CD4-positive, CD25-positive, alpha-beta regulatory T cell (primary cell): Measurements from ENCODE around the gene AP3S2. TPM values are rescaled to one million over a fixed set of nuclear protein-coding genes. Genes with fewer than 3 reads are reported as not detected.
A peak's percentile ranks its signal among the peaks of the same experiment; 100 is the strongest.
"Not testable (repeated sequence)": the region's sequence is repeated elsewhere in the genome, so short reads cannot be mapped to it uniquely, and the experiment has no call there.

Experiments
- ATAC-seq, 2 donors: fragments of 150-1000 bp; cut with Tn5 transposase; one replicate each; pipeline ENCODE4 v1.10.0; 2021; ENCODE audit warnings: low read depth in 2 of 2, moderate number of reproducible peaks in 2 of 2, moderate library complexity in 1 of 2
- DNase-seq, 3 donors: peaks; one replicate each; pipeline versions ENCODE4 v3.0.0 to v3.0.0-alpha.2; 2012 to 2022; ENCODE audit warnings: mixed read lengths in 1 of 3
- H3K27ac ChIP-seq: one replicate; pipeline ENCODE4 v1.7.0; 2013; ENCODE audit warnings: mild to moderate bottlenecking, low read length; ENCODE audit not compliant: insufficient read depth, poor library complexity, severe bottlenecking
- H3K27me3 ChIP-seq: one replicate; pipeline ENCODE4 v1.7.0; 2013; ENCODE audit warnings: low read length; ENCODE audit not compliant: control insufficient read depth, insufficient read depth
- H3K36me3 ChIP-seq: one replicate; pipeline ENCODE4 v1.7.0; 2013; ENCODE audit warnings: mild to moderate bottlenecking, low read length, moderate library complexity; ENCODE audit not compliant: control insufficient read depth, insufficient read depth
- H3K4me1 ChIP-seq: 2 replicates; pipeline ENCODE4 v1.7.0; 2013; ENCODE audit warnings: mild to moderate bottlenecking, low read length; ENCODE audit not compliant: insufficient read depth, control insufficient read depth, poor library complexity, severe bottlenecking
- H3K4me3 ChIP-seq: one replicate; pipeline ENCODE4 v1.7.0; 2013; ENCODE audit warnings: low read depth, mild to moderate bottlenecking, low read length, moderate library complexity
- H3K9me3 ChIP-seq, 2 experiments: 1 replicate in 1 of 2; 2 replicates in 1 of 2; pipeline ENCODE4 v1.7.0; 2013; ENCODE audit warnings: low read length in 2 of 2, mild to moderate bottlenecking in 1 of 2, moderate library complexity in 1 of 2; ENCODE audit not compliant: control insufficient read depth in 2 of 2
- H3K27ac Mint-ChIP-seq, 3 donors: one replicate each; pipeline ENCODE4 v1.8.0; 2020 to 2022; ENCODE audit warnings: mild to moderate bottlenecking in 3 of 3, mixed read lengths in 3 of 3, moderate library complexity in 2 of 3
- H3K27me3 Mint-ChIP-seq: one replicate; pipeline ENCODE4 v1.8.0; 2022; ENCODE audit warnings: mild to moderate bottlenecking, mixed read lengths
- H3K36me3 Mint-ChIP-seq: one replicate; pipeline ENCODE4 v1.8.0; 2020; ENCODE audit warnings: mixed read lengths
- H3K4me1 Mint-ChIP-seq, 4 donors: one replicate each; pipeline ENCODE4 v1.8.0; 2020 to 2022; ENCODE audit warnings: mixed read lengths in 4 of 4, mild to moderate bottlenecking in 1 of 4
- H3K4me3 Mint-ChIP-seq, 4 donors: one replicate each; pipeline ENCODE4 v1.8.0; 2020 to 2022; ENCODE audit warnings: mild to moderate bottlenecking in 4 of 4, mixed read lengths in 4 of 4, moderate library complexity in 3 of 4
- H3K9me3 Mint-ChIP-seq, 7 donors: one replicate each; pipeline ENCODE4 v1.8.0; 2020 to 2022; ENCODE audit warnings: mixed read lengths in 7 of 7, mild to moderate bottlenecking in 3 of 7, moderate library complexity in 2 of 7
- polyA plus RNA-seq, 4 donors: library from polyadenylated mRNA; unstranded; fragments of 300-500 nt; fragmentation: Illumina TruSeq; gene quantifications; one replicate each; pipeline ENCODE4 v1.2.3, GENCODE V29; 2021
- total RNA-seq: library from RNA; stranded (reverse); gene quantifications from one replicate; pipeline ENCODE4 v1.2.3, GENCODE V29; 2022

The AP3S2 gene
- total and polyA plus RNA-seq, 5 donors from 2014 or later = 25.4 to 48.5 (median 30.3) TPM

- DNase-seq (no peak), ATAC-seq (no peak)
- Mint-ChIP-seq H3K27ac (no peak overlapping the region), H3K9me3 (no peaks in the 10 kb centered on the region), H3K36me3 (peaks cover 21% of the 10 kb centered on the region), H3K4me3 (no peak overlapping the region), H3K27me3 (no peaks in the 10 kb centered on the region), H3K4me1 (peaks cover 4 to 7% (median 6%) of the 10 kb centered on the region in 4 donors)
- peaks cover 4% of the 10 kb centered on the region for H3K4me1 ChIP-seq
- H3K9me3 ChIP-seq = no peaks in the 10 kb centered on the region
- no peak overlapping the region for H3K27ac ChIP-seq
- H3K27me3 ChIP-seq = no peaks in the 10 kb centered on the region
- peaks cover 23% of the 10 kb centered on the region for H3K36me3 ChIP-seq
- no peak overlapping the region for H3K4me3 ChIP-seq
These were observed 23.0 kb downstream of the AP3S2 start for GRCh38 chr15:89870688-89871288.

DNA sequence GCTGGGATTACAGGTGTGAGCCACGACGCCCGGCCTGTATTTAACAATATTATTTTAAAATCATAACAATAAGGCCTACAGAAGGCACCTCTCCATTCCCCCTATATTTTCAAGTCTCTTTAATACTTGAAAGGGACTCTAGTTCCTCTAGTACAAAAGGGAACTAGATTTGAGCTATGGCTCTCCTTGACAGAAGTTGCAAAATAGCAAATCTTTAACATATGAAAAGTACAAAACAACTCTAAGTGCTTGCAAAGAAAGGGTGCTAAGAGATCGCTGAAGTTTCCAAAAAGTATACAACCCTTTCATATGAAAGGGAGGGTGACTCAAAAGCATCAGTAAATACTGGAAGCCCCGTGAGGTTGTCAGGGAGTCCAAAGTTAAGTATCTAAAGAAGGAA is 23.8 kb downstream of the AP3S2 start:
- Histone ChIP-seq H3K4me1 (peaks cover 2% of the 10 kb centered on the region), H3K9me3 (no peaks in the 10 kb centered on the region), H3K27me3 (no peaks in the 10 kb centered on the region), H3K27ac (no peak overlapping the region), H3K4me3 (no peak overlapping the region), H3K36me3 (peaks cover 25% of the 10 kb centered on the region)
- Mint-ChIP-seq H3K27me3 (no peaks in the 10 kb centered on the region), H3K4me3 (no peak overlapping the region), H3K36me3 (peaks cover 22% of the 10 kb centered on the region), H3K27ac (no peak overlapping the region), H3K4me1 (peaks cover 2 to 3% (median 3%) of the 10 kb centered on the region in 4 donors), H3K9me3 (no peaks in the 10 kb centered on the region)
- ATAC-seq = no peak
- DNase-seq = no peak

DNA sequence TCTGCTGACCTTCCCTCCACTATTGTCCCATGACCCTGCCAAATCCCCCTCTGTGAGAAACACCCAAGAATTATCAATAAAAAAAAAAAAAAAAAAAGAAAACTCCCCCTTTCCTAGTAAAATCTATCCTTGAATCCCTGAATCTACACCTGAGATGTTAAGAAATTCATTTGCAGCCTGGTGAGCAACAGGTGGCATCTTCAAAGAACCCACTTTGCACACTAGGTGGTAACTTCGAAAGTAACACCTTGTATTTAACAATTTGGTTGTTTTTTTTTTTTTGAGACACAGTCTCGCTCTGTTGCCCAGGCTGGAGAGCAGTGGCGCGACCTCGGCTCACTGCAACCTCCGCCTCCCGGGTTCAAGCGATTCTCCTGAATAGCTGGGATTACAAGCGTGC is 24.3 kb downstream of the AP3S2 start:
- not testable (repeated sequence) for ATAC-seq, H3K4me1 Mint-ChIP-seq, H3K4me3 Mint-ChIP-seq, H3K27ac ChIP-seq, H3K9me3 Mint-ChIP-seq, H3K27ac Mint-ChIP-seq, H3K4me3 ChIP-seq, H3K27me3 ChIP-seq, H3K9me3 ChIP-seq, DNase-seq, H3K4me1 ChIP-seq, H3K27me3 Mint-ChIP-seq
- peaks cover 23% of the 10 kb centered on the region for H3K36me3 Mint-ChIP-seq
- H3K36me3 ChIP-seq = peaks cover 28% of the 10 kb centered on the region

- DNase-seq (no peak), ATAC-seq (no peak)
- Histone ChIP-seq H3K36me3 (peaks cover 47% of the 10 kb centered on the region), H3K27me3 (no peaks in the 10 kb centered on the region), H3K9me3 (no peaks in the 10 kb centered on the region), H3K4me1 (no peaks in the 10 kb centered on the region), H3K4me3 (no peak overlapping the region), H3K27ac (no peak overlapping the region)
- Mint-ChIP-seq H3K36me3 (peaks cover 27% of the 10 kb centered on the region), H3K4me1 (peaks cover 0 to 7% (median 2%) of the 10 kb centered on the region in 4 donors), H3K27ac (peak overlapping the region in 1 of 3 donors; percentile 65), H3K4me3 (no peak overlapping the region), H3K9me3 (no peaks in the 10 kb centered on the region), H3K27me3 (no peaks in the 10 kb centered on the region)
These were observed 28.6 kb downstream of the AP3S2 start for GRCh38 chr15:89864958-89865739.

DNA sequence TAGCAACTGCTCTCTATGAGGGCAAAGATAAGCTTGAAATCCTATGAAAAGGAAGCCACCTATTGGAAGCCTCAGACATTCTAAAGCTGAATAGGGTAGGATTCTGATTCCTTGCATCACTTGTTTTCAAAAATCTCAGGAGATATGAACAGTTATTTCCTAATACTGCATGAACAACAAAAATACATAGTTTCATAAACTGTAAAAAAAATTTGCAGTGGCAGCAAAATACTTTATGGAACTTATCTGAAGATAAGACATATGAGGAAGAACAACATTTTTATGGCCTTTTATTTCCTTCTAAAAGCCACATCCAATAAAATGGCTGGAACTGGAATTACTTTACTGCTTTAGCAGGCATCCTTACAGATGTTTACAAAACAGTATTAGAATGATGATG is 29.9 kb downstream of the AP3S2 start:
- peaks cover 0 to 9% (median 2%) of the 10 kb centered on the region in 4 donors for H3K4me1 Mint-ChIP-seq
- H3K4me1 ChIP-seq = no peaks in the 10 kb centered on the region
- no peaks in the 10 kb centered on the region for H3K9me3 Mint-ChIP-seq
- H3K4me3 Mint-ChIP-seq = no peak overlapping the region
- H3K27ac ChIP-seq = no peak overlapping the region
- H3K36me3 Mint-ChIP-seq = peaks cover 25% of the 10 kb centered on the region
- ATAC-seq (no peak), DNase-seq (no peak)
- no peak overlapping the region for H3K4me3 ChIP-seq
- H3K27ac Mint-ChIP-seq = no peak overlapping the region
- H3K27me3 Mint-ChIP-seq = no peaks in the 10 kb centered on the region
- no peaks in the 10 kb centered on the region for H3K27me3 ChIP-seq
- peaks cover 41% of the 10 kb centered on the region for H3K36me3 ChIP-seq
- no peaks in the 10 kb centered on the region for H3K9me3 ChIP-seq

GRCh38 chr15:89860891-89861290 is 32.9 kb downstream of the AP3S2 start:
- H3K36me3 Mint-ChIP-seq = peaks cover 31% of the 10 kb centered on the region
- H3K27me3 ChIP-seq = no peaks in the 10 kb centered on the region

GRCh38 chr15:89860431-89860830 is 33.4 kb downstream of the AP3S2 start:
- H3K4me3 Mint-ChIP-seq = no peak overlapping the region
- no peaks in the 10 kb centered on the region for H3K27me3 Mint-ChIP-seq
- no peak for ATAC-seq
- H3K27ac Mint-ChIP-seq = no peak overlapping the region
- no peaks in the 10 kb centered on the region for H3K9me3 ChIP-seq
- no peaks in the 10 kb centered on the region for H3K4me1 ChIP-seq
- no peak overlapping the region for H3K4me3 ChIP-seq
- no peaks in the 10 kb centered on the region for H3K9me3 Mint-ChIP-seq
- DNase-seq = no peak
- H3K4me1 Mint-ChIP-seq = peaks cover 0 to 14% (median under 1%) of the 10 kb centered on the region in 4 donors
- no peaks in the 10 kb centered on the region for H3K27me3 ChIP-seq
- H3K36me3 Mint-ChIP-seq = peaks cover 27% of the 10 kb centered on the region
- peaks cover 38% of the 10 kb centered on the region for H3K36me3 ChIP-seq
- H3K27ac ChIP-seq = no peak overlapping the region

More at GRCh38 chr15:89860891-89861290, 32.9 kb downstream of the AP3S2 start:
- peaks cover 41% of the 10 kb centered on the region for H3K36me3 ChIP-seq
- no peaks in the 10 kb centered on the region for H3K9me3 ChIP-seq
- H3K27me3 Mint-ChIP-seq = no peaks in the 10 kb centered on the region
- H3K4me3 ChIP-seq = no peak overlapping the region
- no peaks in the 10 kb centered on the region for H3K4me1 ChIP-seq
- H3K27ac ChIP-seq = no peak overlapping the region
- H3K27ac Mint-ChIP-seq = no peak overlapping the region
- H3K4me3 Mint-ChIP-seq = no peak overlapping the region
- peaks cover 0 to 14% (median 2%) of the 10 kb centered on the region in 4 donors for H3K4me1 Mint-ChIP-seq
- no peak for ATAC-seq
- no peaks in the 10 kb centered on the region for H3K9me3 Mint-ChIP-seq
- DNase-seq = no peak
